H1 (cell line): ENCODE results near the gene TPO. TPM values are rescaled to one million over a fixed set of nuclear protein-coding genes. Genes with fewer than 3 reads are reported as not detected.

Source experiments
- CTCF ChIA-PET: fragments of 300-600 bp; sonication (Branson Sonifier 250); formaldehyde crosslinking; loops from one replicate; lab custom pipeline; 2021; ENCODE audit not compliant: partially characterized antibody; lab: Charles Lee
- POLR2A ChIA-PET: fragments of 300-600 bp; sonication (Branson Sonifier 250); formaldehyde crosslinking; loops from one replicate; lab custom pipeline; 2021; ENCODE audit warnings: inconsistent platforms; ENCODE audit not compliant: partially characterized antibody; lab: Charles Lee
- DNase-seq, 2 experiments: peaks; one replicate each; pipeline versions ENCODE4 v3.0.0 to v3.0.0-alpha.2; 2010 to 2022; ENCODE audit warnings: low spot score in 2 of 2, low read depth in 1 of 2, mixed read lengths in 1 of 2
- FAIRE-seq: peaks from 2 replicates; lab custom pipeline; 2011; peaks lifted over from hg19 to GRCh38; lab: Jason Lieb, UNC
- H2AFZ ChIP-seq: 2 replicates; pipeline ENCODE4 v1.8.1; 2012; ENCODE audit warnings: low read length, inconsistent platforms
- H2AK5ac ChIP-seq: 2 replicates; pipeline ENCODE4 v1.6.1; 2013; ENCODE audit warnings: low read depth, low read length
- H2BK120ac ChIP-seq: replicated peaks from 2 replicates; pipeline ENCODE3; 2013; ENCODE audit warnings: low read depth, low read length, inconsistent platforms
- H2BK12ac ChIP-seq: 2 replicates; pipeline ENCODE4 v1.6.1; 2013; ENCODE audit warnings: low read depth, low read length
- H2BK15ac ChIP-seq: 2 replicates; pipeline ENCODE4 v1.6.1; 2013; ENCODE audit warnings: low read length
- H2BK20ac ChIP-seq: 2 replicates; pipeline ENCODE4 v1.6.1; 2013; ENCODE audit warnings: low read length
- H2BK5ac ChIP-seq: 2 replicates; pipeline ENCODE4 v1.6.1; 2013; ENCODE audit warnings: low read depth, low read length
- H3K14ac ChIP-seq: 2 replicates; pipeline ENCODE4 v1.6.1; 2013; ENCODE audit warnings: inconsistent platforms; ENCODE audit not compliant: insufficient read length
- H3K18ac ChIP-seq: 2 replicates; pipeline ENCODE4 v1.6.1; 2013; ENCODE audit warnings: low read length; ENCODE audit errors: extremely low read depth
- H3K23ac ChIP-seq: 2 replicates; pipeline ENCODE4 v1.6.1; 2013; ENCODE audit warnings: inconsistent platforms; ENCODE audit not compliant: insufficient read length
- H3K23me2 ChIP-seq: 2 replicates; pipeline ENCODE4 v1.6.1; 2013; ENCODE audit warnings: low read depth, low read length
- H3K27ac ChIP-seq: 2 replicates; pipeline ENCODE4 v1.6.1; 2011; ENCODE audit warnings: low read depth, low read length, inconsistent platforms
- H3K27me3 ChIP-seq, 4 experiments: replicated peaks in 1 of 4; 1 replicate in 1 of 4; 2 replicates in 3 of 4; pipeline versions ENCODE4 v1.6.1 to v1.8.1; 2011 to 2013; ENCODE audit warnings: low read length in 3 of 4, mild to moderate bottlenecking in 3 of 4, inconsistent platforms in 2 of 4, mixed read lengths in 2 of 4, moderate library complexity in 1 of 4; ENCODE audit not compliant: control insufficient read depth in 3 of 4, insufficient read depth in 3 of 4; ENCODE audit errors: extremely low read depth in 1 of 4
- H3K36me3 ChIP-seq, 4 experiments: 2 replicates each; pipeline versions ENCODE4 v1.6.1 to v1.8.1; 2011 to 2013; ENCODE audit warnings: mild to moderate bottlenecking in 4 of 4, low read length in 3 of 4, moderate library complexity in 2 of 4, control low read depth in 1 of 4, inconsistent platforms in 1 of 4; ENCODE audit not compliant: insufficient read depth in 4 of 4, control insufficient read depth in 2 of 4
- H3K4ac ChIP-seq: replicated peaks from 2 replicates; pipeline ENCODE3; 2013; ENCODE audit warnings: low read length, low read depth, mixed read lengths, inconsistent platforms; ENCODE audit not compliant: insufficient read length
- H3K4me1 ChIP-seq, 4 experiments: replicated peaks in 1 of 4; 1 replicate in 1 of 4; 2 replicates in 3 of 4; pipeline versions ENCODE4 v1.6.1 to v1.8.1; 2011 to 2013; ENCODE audit warnings: low read length in 3 of 4, inconsistent platforms in 2 of 4, mixed read lengths in 1 of 4; ENCODE audit not compliant: insufficient read depth in 4 of 4, control insufficient read depth in 3 of 4
- H3K4me2 ChIP-seq, 2 experiments: 2 replicates each; pipeline versions ENCODE4 v1.6.1 to v1.8.1; 2011 to 2013; ENCODE audit warnings: low read depth in 2 of 2, low read length in 2 of 2, control low read depth in 1 of 2, inconsistent platforms in 1 of 2, mild to moderate bottlenecking in 1 of 2; ENCODE audit not compliant: insufficient read depth in 1 of 2
- H3K4me3 ChIP-seq, 4 experiments: fragments of 200-600, 300-600 bp in 1 of 4; sonication (generic), shearing (Covaris generic), sonication (Bioruptor Twin) in 1 of 4; 2 replicates each; pipeline versions ENCODE4 v1.5.1 to v1.8.1; 2011 to 2016; ENCODE audit warnings: low read length in 4 of 4, low read depth in 3 of 4, control low read depth in 2 of 4, inconsistent platforms in 2 of 4, mild to moderate bottlenecking in 2 of 4, mixed read lengths in 1 of 4, moderate library complexity in 1 of 4; ENCODE audit not compliant: insufficient read depth in 2 of 4; ENCODE audit errors: extremely low read depth in 1 of 4
- H3K56ac ChIP-seq: replicated peaks from 2 replicates; pipeline ENCODE3; 2013; ENCODE audit warnings: low read depth, mild to moderate bottlenecking, mixed read lengths, low read length, inconsistent platforms; ENCODE audit not compliant: insufficient read length
- H3K79me1 ChIP-seq: 2 replicates; pipeline ENCODE4 v1.6.1; 2013; ENCODE audit warnings: low read depth, low read length, control low read depth
- H3K79me2 ChIP-seq, 2 experiments: 2 replicates each; pipeline versions ENCODE4 v1.6.1 to v1.8.1; 2012 to 2013; ENCODE audit warnings: low read length in 2 of 2, mild to moderate bottlenecking in 2 of 2, inconsistent platforms in 1 of 2; ENCODE audit not compliant: insufficient read depth in 2 of 2, control insufficient read depth in 1 of 2
- H3K9ac ChIP-seq, 4 experiments: replicated peaks in 1 of 4; 1 replicate in 1 of 4; 2 replicates in 3 of 4; pipeline versions ENCODE4 v1.6.1 to v1.8.1; 2011 to 2013; ENCODE audit warnings: low read depth in 3 of 4, low read length in 3 of 4, control low read depth in 2 of 4, mild to moderate bottlenecking in 2 of 4, moderate library complexity in 2 of 4, inconsistent platforms in 1 of 4; ENCODE audit errors: extremely low read depth in 1 of 4
- H3K9me3 ChIP-seq, 2 experiments: 2 replicates each; pipeline versions ENCODE4 v1.6.1 to v1.8.1; 2012 to 2013; ENCODE audit warnings: mild to moderate bottlenecking in 2 of 2, moderate library complexity in 2 of 2, control low read depth in 1 of 2, inconsistent platforms in 1 of 2, low read depth in 1 of 2, low read length in 1 of 2, mixed read lengths in 1 of 2; ENCODE audit not compliant: insufficient read depth in 2 of 2
- H4K20me1 ChIP-seq, 2 experiments: replicated peaks in 1 of 2; 2 replicates each; pipeline versions ENCODE3 to v1.8.1; 2011 to 2013; ENCODE audit warnings: inconsistent platforms in 2 of 2, low read length in 2 of 2, mild to moderate bottlenecking in 1 of 2; ENCODE audit not compliant: insufficient read depth in 2 of 2, control insufficient read depth in 1 of 2
- H4K5ac ChIP-seq: 2 replicates; pipeline ENCODE4 v1.6.1; 2013; ENCODE audit warnings: low read length, low read depth, mixed read lengths, inconsistent platforms; ENCODE audit not compliant: insufficient read length
- H4K8ac ChIP-seq: 2 replicates; pipeline ENCODE4 v1.8.0; 2013; ENCODE audit warnings: mild to moderate bottlenecking, moderate library complexity, low read length, inconsistent platforms; ENCODE audit not compliant: insufficient read depth; ENCODE audit errors: extremely low read depth
- H4K91ac ChIP-seq: replicated peaks from 2 replicates; pipeline ENCODE3; 2013; ENCODE audit warnings: low read length, mixed read lengths, inconsistent platforms; ENCODE audit not compliant: insufficient read length
- BACH1 ChIP-seq: IDR thresholded peaks from 2 replicates; pipeline ENCODE4 v1.6.1; 2012; ENCODE audit warnings: low read length, improper control_type of control experiment
- CTCF ChIP-seq, 3 experiments: IDR thresholded peaks; 1 replicate in 2 of 3; 2 replicates in 1 of 3; pipeline versions ENCODE4 v1.5.1 to v1.6.1; 2011; ENCODE audit warnings: low read length in 3 of 3, mild to moderate bottlenecking in 3 of 3, inconsistent platforms in 2 of 3, low read depth in 1 of 3, moderate library complexity in 1 of 3; ENCODE audit not compliant: insufficient read depth in 1 of 3; ENCODE audit errors: control extremely low read depth in 1 of 3
- GTF2F1 ChIP-seq: IDR thresholded peaks from 2 replicates; pipeline ENCODE4 v1.6.1; 2012; ENCODE audit warnings: low read depth, low read length, improper control_type of control experiment, borderline replicate concordance
- POLR2AphosphoS5 ChIP-seq: IDR thresholded peaks from 2 replicates; pipeline ENCODE4 v1.6.1; 2011; ENCODE audit warnings: low read depth, low read length
- RAD21 ChIP-seq, 2 experiments: IDR thresholded peaks in 1 of 2; conservative IDR thresholded peaks in 1 of 2; 2 replicates each; pipeline ENCODE4 v1.6.1; 2011; ENCODE audit warnings: low read depth in 2 of 2, low read length in 2 of 2, improper control_type of control experiment in 1 of 2, inconsistent platforms in 1 of 2, mild to moderate bottlenecking in 1 of 2, moderate library complexity in 1 of 2
- SIN3A ChIP-seq, 2 experiments: IDR thresholded peaks in 1 of 2; conservative IDR thresholded peaks in 1 of 2; 2 replicates each; pipeline ENCODE4 v1.6.1; 2011 to 2012; ENCODE audit warnings: low read length in 2 of 2, improper control_type of control experiment in 1 of 2, low read depth in 1 of 2, mild to moderate bottlenecking in 1 of 2
- SP1 ChIP-seq: IDR thresholded peaks from 2 replicates; pipeline ENCODE4 v1.6.1; 2011; ENCODE audit warnings: low read depth, low read length
- SUZ12 ChIP-seq: fragments of 200-600 bp; sonication (generic); IDR thresholded peaks from 2 replicates; pipeline ENCODE4 v1.6.1; 2012; ENCODE audit warnings: mild to moderate bottlenecking, inconsistent platforms, low read length, moderate library complexity, mixed read lengths
- TAF7 ChIP-seq: optimal IDR thresholded peaks from 2 replicates; pipeline ENCODE3; 2011; ENCODE audit warnings: low read depth, mild to moderate bottlenecking, inconsistent platforms, low read length, moderate library complexity, borderline replicate concordance
- YY1 ChIP-seq: IDR thresholded peaks from 2 replicates; pipeline ENCODE4 v1.6.1; 2011; ENCODE audit warnings: low read depth, mild to moderate bottlenecking, low read length
- WGBS, 2 experiments: shearing (Covaris generic) in 1 of 2; methylation state at CpG; one replicate each; pipeline versions ENCODE4 v1.1.6 to v1.1.7; 2013 to 2015; ENCODE audit warnings: low lambda C conversion rate in 2 of 2, mixed read lengths in 2 of 2, inconsistent platforms in 1 of 2, low coverage in 1 of 2, missing lambda C conversion rate in 1 of 2; ENCODE audit not compliant: insufficient replicate concordance in 2 of 2, insufficient coverage in 1 of 2, insufficient read length in 1 of 2; ENCODE audit errors: extremely low coverage in 1 of 2, missing lambda C conversion rate in 1 of 2; 5-methylcytosine and 5-hydroxymethylcytosine counted together
- polyA plus RNA-seq, 7 experiments: library from polyadenylated mRNA; depleted of rRNA in 3 of 7; stranded (reverse) in 5 of 7; unstranded in 2 of 7; fragments of >200 nt in 5 of 7; fragments of 200-250 nt in 2 of 7; gene quantifications; 1 replicate in 5 of 7; 2 replicates in 1 of 7; 4 replicates in 1 of 7; pipeline versions ENCODE4 v1.2.1 to v1.2.3, GENCODE V29; 2011 to 2013; ENCODE audit warnings: missing spikeins in 2 of 7, mixed read lengths in 2 of 7
- total RNA-seq: library from RNA; stranded (reverse); fragmentation: NEBNext Ultra II Directional; extraction: Animal tissue kit (Norgen Biotek cat#: 25700); gene quantifications from 2 replicates; pipeline ENCODE4 v1.2.1, GENCODE V29; 2021

Gene TPO
- total and polyA plus RNA-seq, 2 of the 8 experiments (the other 6 are each of a cell fraction or from before 2014, with no cell fraction given): not detected

GRCh38 chr2:1528273-1529064 lies 115.2 kb downstream of the TPO start:
- Histone ChIP-seq H4K5ac (no peak overlapping the region), H3K27ac (no peak overlapping the region), H4K20me1 (peaks cover 0 to 1% of the 10 kb centered on the region in 2 experiments), H3K56ac (no peak overlapping the region), H2AFZ (no peak overlapping the region), H2BK5ac (no peak overlapping the region), H2BK12ac (no peak overlapping the region), H3K23me2 (no peaks in the 10 kb centered on the region; the same call in 1 of the 2 replicates), H2BK20ac (no peak overlapping the region), H3K4me2 (no peak overlapping the region), H3K4ac (no peak overlapping the region), H3K14ac (no peak overlapping the region), H4K8ac (no peak overlapping the region), H3K79me2 (no peaks in the 10 kb centered on the region), H2BK120ac (no peak overlapping the region), H2AK5ac (no peak overlapping the region), H3K9me3 (no peaks in the 10 kb centered on the region), H3K18ac (no peak overlapping the region), H3K4me3 (no peak overlapping the region), H3K79me1 (no peaks in the 10 kb centered on the region), H3K36me3 (no peaks in the 10 kb centered on the region), H3K27me3 (no peaks in the 10 kb centered on the region), H4K91ac (no peak overlapping the region), H2BK15ac (no peak overlapping the region), H3K23ac (no peak overlapping the region), H3K9ac (no peak overlapping the region), H3K4me1 (no peaks in the 10 kb centered on the region)
- CTCF ChIA-PET: no interaction called here
- WGBS, 2 experiments: 85% methylated on average over 6 of the region's 6 CpGs; no CpG with 5 or more reads in 1 of the 2 experiments
- POLR2A ChIA-PET: no interaction called here
- DNase-seq (no peak), FAIRE-seq (no peak)
- TF ChIP-seq TAF7 (no peak), CTCF (IDR thresholded peaks at IDR 0.05; ENCODE audit: control extremely low read depth in 1 of 3, insufficient read depth in 1 of 3, low read depth in 1 of 3, low read length in 3 of 3) (no peak), RAD21 (IDR thresholded peaks at IDR 0.05 in 1 of 2, conservative IDR thresholded peaks at IDR 0.05 in 1 of 2; ENCODE audit: low read depth in 2 of 2, low read length in 2 of 2) (no peak), GTF2F1 (no peak), YY1 (no peak), BACH1 (no peak), POLR2AphosphoS5 (no peak), SP1 (no peak), SUZ12 (no peak), SIN3A (conservative IDR thresholded peaks at IDR 0.05 in 1 of 2, IDR thresholded peaks at IDR 0.05 in 1 of 2; ENCODE audit: low read depth in 1 of 2, low read length in 2 of 2) (no peak)
